ENCODE results near the gene NTSR1. TPM values are rescaled to one million over a fixed set of nuclear protein-coding genes. Genes with fewer than 3 reads are reported as not detected.
A peak's percentile ranks its signal among the peaks of the same experiment; 100 is the strongest.

Gene NTSR1
- total RNA-seq, 1 experiment from 2014 or later: 7.8 TPM

- H2AFZ ChIP-seq (ENCODE audit: low read length): no peak overlapping the region
- POLR2A ChIA-PET (ENCODE audit: unreplicated experiment): no interaction called here
- CTCF ChIA-PET: no interaction called here
- TF ChIP-seq EZH2phosphoT487 (IDR thresholded peaks at IDR 0.05; ENCODE audit: borderline replicate concordance, low read length) (no peak), EZH2 (IDR thresholded peaks at IDR 0.05; ENCODE audit: low read length, unreplicated experiment) (no peak), CTCF (conservative IDR thresholded peaks at IDR 0.05; ENCODE audit: low read depth, low read length) (no peak)
- H3K4me2 ChIP-seq (ENCODE audit: low read length): no peak overlapping the region
- intact Hi-C loops (cut with micrococcal nuclease): loop anchor here (10.0 kb wide), 2 partner anchors 174 to 414 kb away; partner anchors contain the start of gene RPS21
- ATAC-seq (no peak), DNase-seq (no peak)
- H3K4me1 ChIP-seq (ENCODE audit: insufficient read depth, low read length): peaks cover 19% of the 10 kb centered on the region
- no peaks in the 10 kb centered on the region for H3F3A ChIP-seq (ENCODE audit: low read length, unreplicated experiment)
- no peaks in the 10 kb centered on the region for H3K27me3 ChIP-seq (ENCODE audit: low read length)
- no peak overlapping the region for H3K27ac ChIP-seq (ENCODE audit: low read length)
- no peaks in the 10 kb centered on the region for H3K9me2 ChIP-seq (replicated peaks; ENCODE audit: low read length)
- 0 out of 2 replicates have a peak, but pooled peaks cover 8% of the 10 kb centered on the region for H4K20me1 ChIP-seq (ENCODE audit: low read length)
- H3K9ac ChIP-seq (ENCODE audit: low read length): no peak overlapping the region
- H3K79me2 ChIP-seq (ENCODE audit: low read length): peaks cover 16% of the 10 kb centered on the region
- peaks cover 26% of the 10 kb centered on the region; the same call in 1 of the 2 replicates for H3K36me3 ChIP-seq (ENCODE audit: low read depth, low read length)
- BruUV-seq (replicated peaks): no TSS peak
- H3K9me3 ChIP-seq (ENCODE audit: low read length): no peaks in the 10 kb centered on the region
- H3K4me3 ChIP-seq (ENCODE audit: low read length): no peak overlapping the region
Measured at GRCh38 chr20:62799036-62799435, 90.4 kb downstream of the NTSR1 start.

- TF ChIP-seq CTCF (conservative IDR thresholded peaks at IDR 0.05; ENCODE audit: low read depth, low read length): no peak
- TF ChIP-seq EZH2 (IDR thresholded peaks at IDR 0.05; ENCODE audit: low read length, unreplicated experiment): no peak
- TF ChIP-seq EZH2phosphoT487 (IDR thresholded peaks at IDR 0.05; ENCODE audit: borderline replicate concordance, low read length): no peak
- intact Hi-C loops (cut with micrococcal nuclease): loop anchor here (10.0 kb wide), 2 partner anchors 175 to 415 kb away; partner anchors contain the start of gene RPS21
- no peak for ATAC-seq
- BruUV-seq (replicated peaks): no TSS peak
- Histone ChIP-seq H3F3A (ENCODE audit: low read length, unreplicated experiment) (no peaks in the 10 kb centered on the region), H4K20me1 (ENCODE audit: low read length) (0 out of 2 replicates have a peak, but pooled peaks cover 8% of the 10 kb centered on the region), H3K4me2 (ENCODE audit: low read length) (no peak overlapping the region), H3K79me2 (ENCODE audit: low read length) (peaks cover 16% of the 10 kb centered on the region), H3K4me1 (ENCODE audit: insufficient read depth, low read length) (peaks cover 21% of the 10 kb centered on the region), H3K9me3 (ENCODE audit: low read length) (no peaks in the 10 kb centered on the region), H3K9me2 (replicated peaks; ENCODE audit: low read length) (no peaks in the 10 kb centered on the region), H3K27me3 (ENCODE audit: low read length) (no peaks in the 10 kb centered on the region), H3K27ac (ENCODE audit: low read length) (no peak overlapping the region), H3K36me3 (ENCODE audit: low read depth, low read length) (peaks cover 26% of the 10 kb centered on the region; the same call in 1 of the 2 replicates), H3K4me3 (ENCODE audit: low read length) (no peak overlapping the region), H2AFZ (ENCODE audit: low read length) (no peak overlapping the region), H3K9ac (ENCODE audit: low read length) (no peak overlapping the region)
- DNase-seq: no peak
- ChIA-PET POLR2A (ENCODE audit: unreplicated experiment) (no interaction called here), CTCF (no interaction called here)
Measured at GRCh38 chr20:62799459-62799858, 90.8 kb downstream of the NTSR1 start.

GRCh38 chr20:62799873-62800272 lies 91.2 kb downstream of the NTSR1 start:
- ChIA-PET POLR2A (ENCODE audit: unreplicated experiment) (no interaction called here), CTCF (no interaction called here)
- DNase-seq (peak; percentile 42), ATAC-seq (no peak; the same call in 1 of the 2 replicates)
- Histone ChIP-seq H3K4me3 (ENCODE audit: low read length) (no peak overlapping the region), H3K4me1 (ENCODE audit: insufficient read depth, low read length) (peaks cover 17% of the 10 kb centered on the region), H3K9me3 (ENCODE audit: low read length) (no peaks in the 10 kb centered on the region), H2AFZ (ENCODE audit: low read length) (no peak overlapping the region), H3K27me3 (ENCODE audit: low read length) (no peaks in the 10 kb centered on the region), H4K20me1 (ENCODE audit: low read length) (0 out of 2 replicates have a peak, but pooled peaks cover 8% of the 10 kb centered on the region), H3K9ac (ENCODE audit: low read length) (no peak overlapping the region), H3F3A (ENCODE audit: low read length, unreplicated experiment) (no peaks in the 10 kb centered on the region), H3K4me2 (ENCODE audit: low read length) (no peak overlapping the region), H3K9me2 (replicated peaks; ENCODE audit: low read length) (no peaks in the 10 kb centered on the region), H3K79me2 (ENCODE audit: low read length) (peaks cover 18% of the 10 kb centered on the region), H3K36me3 (ENCODE audit: low read depth, low read length) (peaks cover 26% of the 10 kb centered on the region; the same call in 1 of the 2 replicates), H3K27ac (ENCODE audit: low read length) (no peak overlapping the region)
- no TSS peak for BruUV-seq (replicated peaks)
- TF ChIP-seq CTCF (conservative IDR thresholded peaks at IDR 0.05; ENCODE audit: low read depth, low read length) (no peak), EZH2 (IDR thresholded peaks at IDR 0.05; ENCODE audit: low read length, unreplicated experiment) (no peak)
- intact Hi-C loops (cut with micrococcal nuclease): loop anchor here (10.0 kb wide), 2 partner anchors 175 to 415 kb away; partner anchors contain the start of gene RPS21
